Skeletal muscle tissue (tissue), 4 donors: ENCODE measurements around the gene ANO4. TPM values are rescaled to one million over a fixed set of nuclear protein-coding genes. Genes with fewer than 3 reads are reported as not detected.

Source experiments
- H3K27ac ChIP-seq: one replicate; pipeline ENCODE4 v1.7.0; 2013; ENCODE audit warnings: mild to moderate bottlenecking, low read depth, low read length, inconsistent platforms
- H3K27me3 ChIP-seq, 3 donors: one replicate each; pipeline ENCODE4 v1.7.0; 2013; ENCODE audit warnings: low read length in 3 of 3; ENCODE audit not compliant: control insufficient read depth in 3 of 3, insufficient read depth in 3 of 3
- H3K36me3 ChIP-seq, 3 donors: one replicate each; pipeline ENCODE4 v1.7.0; 2013; ENCODE audit warnings: low read length in 3 of 3; ENCODE audit not compliant: control insufficient read depth in 3 of 3, insufficient read depth in 3 of 3
- H3K4me1 ChIP-seq, 3 donors: one replicate each; pipeline ENCODE4 v1.7.0; 2013; ENCODE audit warnings: low read length in 3 of 3, mild to moderate bottlenecking in 3 of 3; ENCODE audit not compliant: control insufficient read depth in 3 of 3, insufficient read depth in 3 of 3
- H3K4me3 ChIP-seq, 3 donors: one replicate each; pipeline ENCODE4 v1.7.0; 2013; ENCODE audit warnings: low read length in 3 of 3
- H3K9ac ChIP-seq, 3 donors: one replicate each; pipeline ENCODE4 v1.7.0; 2013; ENCODE audit warnings: low read length in 3 of 3, mild to moderate bottlenecking in 3 of 3, moderate library complexity in 2 of 3, low read depth in 1 of 3
- H3K9me3 ChIP-seq, 3 donors: one replicate each; pipeline ENCODE4 v1.7.0; 2013; ENCODE audit warnings: low read length in 3 of 3; ENCODE audit not compliant: control insufficient read depth in 3 of 3
- total RNA-seq: library from RNA; depleted of rRNA; stranded (reverse); fragments of >200 nt; gene quantifications from one replicate; pipeline ENCODE4 v1.2.3, GENCODE V29; 2014
- donor health status: Osteomylitis.

ANO4 gene
- total RNA-seq, 1 donor from 2014 or later = 0.52 TPM

GRCh38 chr12:100955139-100955538 lies 160.6 kb downstream of the ANO4 start:
- Histone ChIP-seq H3K36me3 (no peaks in the 10 kb centered on the region), H3K9ac (no peak overlapping the region), H3K4me1 (no peaks in the 10 kb centered on the region), H3K9me3 (no peaks in the 10 kb centered on the region), H3K27ac (no peak overlapping the region), H3K4me3 (no peak overlapping the region), H3K27me3 (no peaks in the 10 kb centered on the region)

GRCh38 chr12:100956311-100956852 lies 161.8 kb downstream of the ANO4 start:
- Histone ChIP-seq H3K9me3 (no peaks in the 10 kb centered on the region), H3K27ac (no peak overlapping the region), H3K9ac (no peak overlapping the region), H3K4me3 (no peak overlapping the region), H3K27me3 (no peaks in the 10 kb centered on the region), H3K4me1 (no peaks in the 10 kb centered on the region), H3K36me3 (no peaks in the 10 kb centered on the region)

- Histone ChIP-seq H3K36me3 (no peaks in the 10 kb centered on the region), H3K27ac (no peak overlapping the region), H3K4me1 (no peaks in the 10 kb centered on the region), H3K4me3 (no peak overlapping the region), H3K9me3 (no peaks in the 10 kb centered on the region), H3K9ac (no peak overlapping the region), H3K27me3 (no peaks in the 10 kb centered on the region)
Measured at GRCh38 chr12:100959481-100959880, 164.9 kb downstream of the ANO4 start.

GRCh38 chr12:100962086-100962712 lies 167.6 kb downstream of the ANO4 start:
- no peak overlapping the region for H3K9ac ChIP-seq
- H3K27me3 ChIP-seq = no peaks in the 10 kb centered on the region
- H3K4me1 ChIP-seq = no peaks in the 10 kb centered on the region
- no peaks in the 10 kb centered on the region for H3K9me3 ChIP-seq
- H3K36me3 ChIP-seq = no peaks in the 10 kb centered on the region
- H3K4me3 ChIP-seq = no peak overlapping the region
- H3K27ac ChIP-seq = no peak overlapping the region

GRCh38 chr12:100963381-100963780 lies 168.8 kb downstream of the ANO4 start:
- no peak overlapping the region for H3K9ac ChIP-seq

GRCh38 chr12:100964028-100964427 lies 169.5 kb downstream of the ANO4 start:
- H3K4me1 ChIP-seq = no peaks in the 10 kb centered on the region
- no peaks in the 10 kb centered on the region for H3K36me3 ChIP-seq
- no peak overlapping the region for H3K9ac ChIP-seq
- no peaks in the 10 kb centered on the region for H3K27me3 ChIP-seq
- H3K27ac ChIP-seq = no peak overlapping the region
- H3K4me3 ChIP-seq = no peak overlapping the region
- H3K9me3 ChIP-seq = no peaks in the 10 kb centered on the region

More at GRCh38 chr12:100963381-100963780, 168.8 kb downstream of the ANO4 start:
- H3K4me3 ChIP-seq = no peak overlapping the region
- H3K27ac ChIP-seq = no peak overlapping the region
- H3K4me1 ChIP-seq = no peaks in the 10 kb centered on the region
- no peaks in the 10 kb centered on the region for H3K27me3 ChIP-seq
- H3K9me3 ChIP-seq = no peaks in the 10 kb centered on the region
- H3K36me3 ChIP-seq = no peaks in the 10 kb centered on the region

- H3K27ac ChIP-seq = no peak overlapping the region
Measured at GRCh38 chr12:100967189-100967588, 172.6 kb downstream of the ANO4 start.

GRCh38 chr12:100970894-100971293 lies 176.3 kb downstream of the ANO4 start:
- H3K27me3 ChIP-seq = no peaks in the 10 kb centered on the region
- no peak overlapping the region for H3K4me3 ChIP-seq

More at GRCh38 chr12:100967189-100967588, 172.6 kb downstream of the ANO4 start:
- H3K4me1 ChIP-seq = no peaks in the 10 kb centered on the region
- H3K36me3 ChIP-seq = no peaks in the 10 kb centered on the region
- H3K4me3 ChIP-seq = no peak overlapping the region
- no peaks in the 10 kb centered on the region for H3K9me3 ChIP-seq
- no peak overlapping the region for H3K9ac ChIP-seq
- H3K27me3 ChIP-seq = no peaks in the 10 kb centered on the region

GRCh38 chr12:100972121-100972520 lies 177.5 kb downstream of the ANO4 start:
- no peak overlapping the region for H3K27ac ChIP-seq
- no peaks in the 10 kb centered on the region for H3K36me3 ChIP-seq
- H3K9me3 ChIP-seq = no peaks in the 10 kb centered on the region
- no peaks in the 10 kb centered on the region for H3K4me1 ChIP-seq
- H3K4me3 ChIP-seq = no peak overlapping the region
- no peaks in the 10 kb centered on the region for H3K27me3 ChIP-seq
- H3K9ac ChIP-seq = no peak overlapping the region

More at GRCh38 chr12:100970894-100971293, 176.3 kb downstream of the ANO4 start:
- Histone ChIP-seq H3K27ac (no peak overlapping the region), H3K4me1 (no peaks in the 10 kb centered on the region), H3K9ac (no peak overlapping the region), H3K9me3 (no peaks in the 10 kb centered on the region), H3K36me3 (no peaks in the 10 kb centered on the region)

GRCh38 chr12:100974341-100974740 lies 179.8 kb downstream of the ANO4 start:
- H3K27ac ChIP-seq = no peak overlapping the region
- no peaks in the 10 kb centered on the region for H3K27me3 ChIP-seq
- no peaks in the 10 kb centered on the region for H3K36me3 ChIP-seq
- no peak overlapping the region for H3K4me3 ChIP-seq
- H3K9ac ChIP-seq = no peak overlapping the region
- no peaks in the 10 kb centered on the region for H3K4me1 ChIP-seq
- H3K9me3 ChIP-seq = no peaks in the 10 kb centered on the region
